Measurements from ENCODE around the gene PNPLA6. TPM values are rescaled to one million over a fixed set of nuclear protein-coding genes. Genes with fewer than 3 reads are reported as not detected.

Gene PNPLA6
- total RNA-seq, 2 experiments from 2014 or later = 79.2 to 90.3 TPM

- Mint-ChIP-seq H3K9me3 (no peaks in the 10 kb centered on the region), H3K27me3 (no peaks in the 10 kb centered on the region), H3K4me3 (no peak overlapping the region), H3K4me1 (ENCODE audit: low read depth) (no peaks in the 10 kb centered on the region), H3K27ac (no peak overlapping the region), H3K36me3 (ENCODE audit: low read depth) (no peaks in the 10 kb centered on the region)
- CTCF ChIA-PET = no interaction called here
- DNase-seq (no peak), ATAC-seq (no peak)
- intact Hi-C loops (cut with micrococcal nuclease) = no loop called here
- POLR2A ChIA-PET = no interaction called here
- no peak for TF ChIP-seq CTCF (IDR thresholded peaks at IDR 0.05)
Measured at GRCh38 chr19:7610491-7611240, 75.1 kb downstream of the PNPLA6 start.

Other genes with a start within 250 kb of the PNPLA6 start
- gene INSR, start 241.3 kb upstream of the PNPLA6 start, total RNA-seq = 1 to 10 TPM in 1 of 2 experiments, under 1 TPM in 1; 0.87 to 1.0 TPM
- 10 to 100 TPM; 25.9 to 36.4 TPM for gene ARHGEF18, start 186.8 kb upstream of the PNPLA6 start, total RNA-seq
- gene PEX11G, start 46.7 kb upstream of the PNPLA6 start, total RNA-seq = 1 to 10 TPM; 1.4 to 1.5 TPM
- gene ZNF358, start 19.6 kb upstream of the PNPLA6 start, total RNA-seq = 1 to 10 TPM; 4.8 to 6.5 TPM
- 1 to 10 TPM; 7.9 to 9.2 TPM for gene MCOLN1, start 13.1 kb upstream of the PNPLA6 start, total RNA-seq
- under 1 TPM; 0.25 to 0.63 TPM for gene CAMSAP3, start 60.1 kb downstream of the PNPLA6 start, total RNA-seq
- gene XAB2, start 93.8 kb downstream of the PNPLA6 start, total RNA-seq = 10 to 100 TPM; 50.7 to 54.1 TPM
- 10 to 100 TPM; 71.8 to 83.3 TPM for gene PET100, start 94.1 kb downstream of the PNPLA6 start, total RNA-seq
- 1 to 10 TPM; 4.0 to 4.8 TPM for gene PCP2, start 98.0 kb downstream of the PNPLA6 start, total RNA-seq
- 10 to 100 TPM; 96.4 to 99.2 TPM for gene STXBP2, start 101.4 kb downstream of the PNPLA6 start, total RNA-seq
- gene RETN, start 133.3 kb downstream of the PNPLA6 start, total RNA-seq = not detected
- not detected for gene MCEMP1, start 141.4 kb downstream of the PNPLA6 start, total RNA-seq
- gene TRAPPC5, start 145.1 kb downstream of the PNPLA6 start, total RNA-seq = 10 to 100 TPM; 85.0 to 85.9 TPM
- gene FCER2, start 166.4 kb downstream of the PNPLA6 start, total RNA-seq = 1 to 10 TPM; 3.0 to 3.7 TPM
- not detected for gene CLEC4G, start 196.4 kb downstream of the PNPLA6 start, total RNA-seq
- gene CD209, start 211.8 kb downstream of the PNPLA6 start, total RNA-seq = not detected
- not detected for gene CLEC4M, start 227.5 kb downstream of the PNPLA6 start, total RNA-seq

Measured in activated CD8-positive, alpha-beta T cell treated with anti-CD3 and anti-CD28 coated beads for 36 hours (primary cell).